Natural killer cell treated with Interleukin-12 subunit alpha and Interleukin-12 subunit beta and Interleukin-15 and Interleukin-18, amount 100 ng/mL, for 72 hours (primary cell): ENCODE data around the gene PSMC3IP. TPM values are rescaled to one million over a fixed set of nuclear protein-coding genes. Genes with fewer than 3 reads are reported as not detected.
A peak's percentile ranks its signal among the peaks of the same experiment; 100 is the strongest.

Experiments used
- ATAC-seq, 2 donors: fragments of 150-1000 bp; cut with Tn5 transposase in 1 of 2; sonication (Bioruptor Pico), chemical (Tn5 transposase) in 1 of 2; 2 replicates each; pipeline ENCODE4 v1.10.0; 2021
- DNase-seq: peaks from one replicate; pipeline ENCODE4 v3.0.0; 2022; ENCODE audit warnings: low spot score
- H3K27ac Mint-ChIP-seq, 2 donors: 1 replicate in 1 of 2; 2 replicates in 1 of 2; pipeline ENCODE4 v1.8.0; 2022; ENCODE audit warnings: mixed read lengths in 2 of 2, mild to moderate bottlenecking in 1 of 2, moderate library complexity in 1 of 2
- H3K27me3 Mint-ChIP-seq, 2 donors: 1 replicate in 1 of 2; 2 replicates in 1 of 2; pipeline ENCODE4 v1.8.0; 2022; ENCODE audit warnings: mixed read lengths in 2 of 2
- H3K36me3 Mint-ChIP-seq: one replicate; pipeline ENCODE4 v1.8.0; 2022; ENCODE audit warnings: mixed read lengths
- H3K4me1 Mint-ChIP-seq, 2 donors: 1 replicate in 1 of 2; 2 replicates in 1 of 2; pipeline ENCODE4 v1.8.0; 2022; ENCODE audit warnings: low read depth in 2 of 2, mixed read lengths in 2 of 2, mild to moderate bottlenecking in 1 of 2
- H3K4me3 Mint-ChIP-seq: one replicate; pipeline ENCODE4 v1.8.0; 2022; ENCODE audit warnings: mixed read lengths
- H3K9me3 Mint-ChIP-seq: 2 replicates; pipeline ENCODE4 v1.8.0; 2022; ENCODE audit warnings: mixed read lengths
- total RNA-seq, 2 donors: library from RNA; stranded (reverse); gene quantifications; one replicate each; pipeline ENCODE4 v1.2.3, GENCODE V29; 2022

PSMC3IP gene
- total RNA-seq, 2 donors from 2014 or later, result 20.7 to 41.3 TPM

- no peaks in the 10 kb centered on the region for H3K27me3 Mint-ChIP-seq
- ATAC-seq (no peak), DNase-seq (no peak)
- H3K9me3 Mint-ChIP-seq, result no peaks in the 10 kb centered on the region
- H3K27ac Mint-ChIP-seq, result peak overlapping the region; percentile 94 to 97
- H3K36me3 Mint-ChIP-seq, result peaks cover 10% of the 10 kb centered on the region
- peaks cover 35 to 46% of the 10 kb centered on the region in 2 donors for H3K4me1 Mint-ChIP-seq
- peak overlapping the region; percentile 100 for H3K4me3 Mint-ChIP-seq
Observed at GRCh38 chr17:42607769-42608168, 30.2 kb upstream of the PSMC3IP start.

GRCh38 chr17:42603318-42603717 is 25.8 kb upstream of the PSMC3IP start:
- H3K4me3 Mint-ChIP-seq, result no peak overlapping the region
- no peak overlapping the region for H3K27ac Mint-ChIP-seq
- no peaks in the 10 kb centered on the region for H3K27me3 Mint-ChIP-seq
- peaks cover 37 to 45% of the 10 kb centered on the region in 2 donors for H3K4me1 Mint-ChIP-seq
- ATAC-seq, result no peak
- no peaks in the 10 kb centered on the region for H3K9me3 Mint-ChIP-seq
- peaks cover 5% of the 10 kb centered on the region for H3K36me3 Mint-ChIP-seq
- no peak for DNase-seq

- Mint-ChIP-seq H3K9me3 (no peaks in the 10 kb centered on the region), H3K4me3 (no peak overlapping the region), H3K36me3 (peaks cover 5% of the 10 kb centered on the region), H3K4me1 (peaks cover 14 to 19% of the 10 kb centered on the region in 2 donors), H3K27ac (peak overlapping the region in 1 of 2 donors; percentile 46), H3K27me3 (no peaks in the 10 kb centered on the region)
- DNase-seq (no peak), ATAC-seq (no peak)
Observed at GRCh38 chr17:42598905-42599304, 21.4 kb upstream of the PSMC3IP start.

GRCh38 chr17:42596386-42596785 is 18.9 kb upstream of the PSMC3IP start:
- no peak for ATAC-seq
- Mint-ChIP-seq H3K9me3 (no peaks in the 10 kb centered on the region), H3K27ac (no peak overlapping the region), H3K4me3 (no peak overlapping the region), H3K4me1 (peaks cover 9 to 19% of the 10 kb centered on the region in 2 donors), H3K36me3 (no peaks in the 10 kb centered on the region), H3K27me3 (no peaks in the 10 kb centered on the region)
- no peak for DNase-seq

- DNase-seq, result no peak
- Mint-ChIP-seq H3K27ac (no peak overlapping the region), H3K9me3 (no peaks in the 10 kb centered on the region), H3K4me1 (peaks cover 2 to 10% of the 10 kb centered on the region in 2 donors), H3K4me3 (no peak overlapping the region), H3K27me3 (no peaks in the 10 kb centered on the region), H3K36me3 (peaks cover 14% of the 10 kb centered on the region)
- no peak for ATAC-seq
Observed at GRCh38 chr17:42591411-42591810, 13.9 kb upstream of the PSMC3IP start.

GRCh38 chr17:42590886-42591285 is 13.4 kb upstream of the PSMC3IP start:
- Mint-ChIP-seq H3K27ac (no peak overlapping the region), H3K4me3 (no peak overlapping the region), H3K36me3 (peaks cover 14% of the 10 kb centered on the region), H3K27me3 (no peaks in the 10 kb centered on the region), H3K9me3 (no peaks in the 10 kb centered on the region), H3K4me1 (peaks cover 0 to 8% of the 10 kb centered on the region in 2 donors)
- DNase-seq (no peak), ATAC-seq (no peak)

GRCh38 chr17:42586514-42587230 is 9.1 kb upstream of the PSMC3IP start:
- no peak for DNase-seq
- no peaks in the 10 kb centered on the region for H3K9me3 Mint-ChIP-seq

GRCh38 chr17:42585353-42585752 is 7.8 kb upstream of the PSMC3IP start:
- H3K4me3 Mint-ChIP-seq, result no peak overlapping the region
- DNase-seq, result no peak
- H3K27ac Mint-ChIP-seq, result no peak overlapping the region
- no peaks in the 10 kb centered on the region for H3K27me3 Mint-ChIP-seq
- H3K4me1 Mint-ChIP-seq, result peaks cover 0 to 2% of the 10 kb centered on the region in 2 donors
- H3K9me3 Mint-ChIP-seq, result no peaks in the 10 kb centered on the region
- ATAC-seq, result peak in 1 of 2 donors; percentile 6
- peaks cover 19% of the 10 kb centered on the region for H3K36me3 Mint-ChIP-seq

More at GRCh38 chr17:42586514-42587230, 9.1 kb upstream of the PSMC3IP start:
- no peak for ATAC-seq
- Mint-ChIP-seq H3K4me1 (peaks cover 0 to 2% of the 10 kb centered on the region in 2 donors), H3K27ac (no peak overlapping the region), H3K27me3 (no peaks in the 10 kb centered on the region), H3K4me3 (no peak overlapping the region), H3K36me3 (peaks cover 19% of the 10 kb centered on the region)

GRCh38 chr17:42584880-42585279 is 7.4 kb upstream of the PSMC3IP start:
- no peak for DNase-seq
- H3K27me3 Mint-ChIP-seq, result no peaks in the 10 kb centered on the region
- H3K27ac Mint-ChIP-seq, result no peak overlapping the region
- ATAC-seq, result no peak
- H3K9me3 Mint-ChIP-seq, result no peaks in the 10 kb centered on the region
- no peak overlapping the region for H3K4me3 Mint-ChIP-seq
- H3K36me3 Mint-ChIP-seq, result peaks cover 18% of the 10 kb centered on the region
- H3K4me1 Mint-ChIP-seq, result peaks cover under 1 to 2% of the 10 kb centered on the region in 2 donors

GRCh38 chr17:42581744-42582270 is 4.3 kb upstream of the PSMC3IP start:
- Mint-ChIP-seq H3K36me3 (peaks cover 10% of the 10 kb centered on the region), H3K27ac (no peak overlapping the region)
- ATAC-seq, result no peak

GRCh38 chr17:42579794-42580551 is 2.4 kb upstream of the PSMC3IP start:
- DNase-seq (no peak), ATAC-seq (no peak)
- Mint-ChIP-seq H3K27ac (peak overlapping the region; percentile 26 to 38), H3K27me3 (no peaks in the 10 kb centered on the region), H3K4me3 (peak overlapping the region; percentile 54), H3K4me1 (peaks cover 32 to 34% of the 10 kb centered on the region in 2 donors), H3K36me3 (peaks cover 18% of the 10 kb centered on the region), H3K9me3 (no peaks in the 10 kb centered on the region)

More at GRCh38 chr17:42581744-42582270, 4.3 kb upstream of the PSMC3IP start:
- Mint-ChIP-seq H3K27me3 (no peaks in the 10 kb centered on the region), H3K4me1 (peaks cover 16 to 22% of the 10 kb centered on the region in 2 donors), H3K9me3 (no peaks in the 10 kb centered on the region), H3K4me3 (no peak overlapping the region)
- no peak for DNase-seq

- H3K4me1 Mint-ChIP-seq, result peaks cover 35 to 36% of the 10 kb centered on the region in 2 donors
- ATAC-seq, result peak; percentile 46 to 57
- H3K27me3 Mint-ChIP-seq, result no peaks in the 10 kb centered on the region
- peak overlapping the region; percentile 100 for H3K4me3 Mint-ChIP-seq
- H3K9me3 Mint-ChIP-seq, result no peaks in the 10 kb centered on the region
- peak overlapping the region; percentile 92 to 97 for H3K27ac Mint-ChIP-seq
- peak; percentile 63 for DNase-seq
- peaks cover 24% of the 10 kb centered on the region for H3K36me3 Mint-ChIP-seq
Observed at GRCh38 chr17:42578282-42578869, 847 bp upstream of the PSMC3IP start.

GRCh38 chr17:42577140-42577531 is 393 bp downstream of the PSMC3IP start:
- Mint-ChIP-seq H3K4me3 (peak overlapping the region; percentile 100), H3K9me3 (no peaks in the 10 kb centered on the region), H3K4me1 (peaks cover 40% of the 10 kb centered on the region in 2 donors), H3K36me3 (peaks cover 27% of the 10 kb centered on the region), H3K27me3 (no peaks in the 10 kb centered on the region), H3K27ac (peak overlapping the region; percentile 92 to 97)
- peak in 1 of 2 donors; percentile 3 for ATAC-seq
- DNase-seq, result no peak
